Neutrophil (primary cell): ENCODE results near the gene KIFC3.

Source experiments
- H3K27ac ChIP-seq: fragments of 200-600 bp; sonication (generic); 2 replicates; pipeline ENCODE4 v1.5.1; 2016; ENCODE audit warnings: mild to moderate bottlenecking, moderate library complexity
- H3K27me3 ChIP-seq: fragments of 200-600 bp; sonication (generic); 2 replicates; pipeline ENCODE4 v1.6.0; 2016; ENCODE audit warnings: mild to moderate bottlenecking
- H3K36me3 ChIP-seq: fragments of 200-600 bp; sonication (generic); 2 replicates; pipeline ENCODE4 v1.5.1; 2017
- H3K4me1 ChIP-seq, 2 experiments: fragments of 200-600 bp in 1 of 2; sonication (generic) in 1 of 2; 1 replicate in 1 of 2; 2 replicates in 1 of 2; pipeline versions ENCODE4 v1.5.1 to v1.6.1; 2013 to 2016; ENCODE audit warnings: low read depth in 1 of 2, low read length in 1 of 2, mild to moderate bottlenecking in 1 of 2, moderate library complexity in 1 of 2; ENCODE audit not compliant: control insufficient read depth in 1 of 2, insufficient read depth in 1 of 2
- H3K4me3 ChIP-seq, 2 experiments: fragments of 200-600 bp in 1 of 2; sonication (generic) in 1 of 2; 1 replicate in 1 of 2; 2 replicates in 1 of 2; pipeline ENCODE4 v1.5.1; 2013 to 2016; ENCODE audit warnings: low read depth in 1 of 2, low read length in 1 of 2, mild to moderate bottlenecking in 1 of 2, moderate library complexity in 1 of 2
- H3K9me3 ChIP-seq: fragments of 200-600 bp; sonication (generic); 2 replicates; pipeline ENCODE4 v1.5.1; 2016
- CTCF ChIP-seq: fragments of 200-600 bp; sonication (generic); IDR thresholded peaks from 2 replicates; pipeline ENCODE4 v1.5.1; 2016; ENCODE audit warnings: antibody characterized with exemption

The KIFC3 gene

GRCh38 chr16:57743458-57743857 lies 58.8 kb downstream of the KIFC3 start:
- H3K4me3 ChIP-seq: no peak overlapping the region
- no peak overlapping the region for H3K27ac ChIP-seq
- H3K4me1 ChIP-seq: no peaks in the 10 kb centered on the region
- no peak for TF ChIP-seq CTCF
- H3K27me3 ChIP-seq: no peaks in the 10 kb centered on the region
- H3K36me3 ChIP-seq: peaks cover 65% of the 10 kb centered on the region
- H3K9me3 ChIP-seq: no peaks in the 10 kb centered on the region

GRCh38 chr16:57742543-57742942 lies 59.7 kb downstream of the KIFC3 start:
- Histone ChIP-seq H3K9me3 (no peaks in the 10 kb centered on the region), H3K27ac (no peak overlapping the region), H3K4me3 (no peak overlapping the region), H3K27me3 (no peaks in the 10 kb centered on the region), H3K36me3 (peaks cover 59% of the 10 kb centered on the region), H3K4me1 (no peaks in the 10 kb centered on the region)
- TF ChIP-seq CTCF: no peak

GRCh38 chr16:57741660-57742191 lies 60.6 kb downstream of the KIFC3 start:
- peaks cover 51% of the 10 kb centered on the region for H3K36me3 ChIP-seq
- H3K27ac ChIP-seq: no peak overlapping the region
- H3K4me1 ChIP-seq: peaks cover 2 to 4% of the 10 kb centered on the region in 2 experiments
- no peaks in the 10 kb centered on the region for H3K27me3 ChIP-seq
- no peak overlapping the region for H3K4me3 ChIP-seq
- H3K9me3 ChIP-seq: no peaks in the 10 kb centered on the region
- TF ChIP-seq CTCF: no peak

- H3K4me1 ChIP-seq: peaks cover 13 to 14% of the 10 kb centered on the region in 2 experiments
- no peaks in the 10 kb centered on the region for H3K9me3 ChIP-seq
- H3K27me3 ChIP-seq: no peaks in the 10 kb centered on the region
- no peak overlapping the region for H3K27ac ChIP-seq
- H3K36me3 ChIP-seq: peaks cover 48% of the 10 kb centered on the region
- H3K4me3 ChIP-seq: no peak overlapping the region
- TF ChIP-seq CTCF: no peak
Measured at GRCh38 chr16:57740423-57741071, 61.7 kb downstream of the KIFC3 start.

GRCh38 chr16:57739756-57740422 lies 62.4 kb downstream of the KIFC3 start:
- Histone ChIP-seq H3K9me3 (no peaks in the 10 kb centered on the region), H3K27me3 (no peaks in the 10 kb centered on the region), H3K4me3 (no peak overlapping the region), H3K36me3 (peaks cover 48% of the 10 kb centered on the region), H3K27ac (no peak overlapping the region), H3K4me1 (peaks cover 13 to 14% of the 10 kb centered on the region in 2 experiments)
- TF ChIP-seq CTCF: no peak
